ENCODE results near the gene NISCH.

NISCH gene

DNA sequence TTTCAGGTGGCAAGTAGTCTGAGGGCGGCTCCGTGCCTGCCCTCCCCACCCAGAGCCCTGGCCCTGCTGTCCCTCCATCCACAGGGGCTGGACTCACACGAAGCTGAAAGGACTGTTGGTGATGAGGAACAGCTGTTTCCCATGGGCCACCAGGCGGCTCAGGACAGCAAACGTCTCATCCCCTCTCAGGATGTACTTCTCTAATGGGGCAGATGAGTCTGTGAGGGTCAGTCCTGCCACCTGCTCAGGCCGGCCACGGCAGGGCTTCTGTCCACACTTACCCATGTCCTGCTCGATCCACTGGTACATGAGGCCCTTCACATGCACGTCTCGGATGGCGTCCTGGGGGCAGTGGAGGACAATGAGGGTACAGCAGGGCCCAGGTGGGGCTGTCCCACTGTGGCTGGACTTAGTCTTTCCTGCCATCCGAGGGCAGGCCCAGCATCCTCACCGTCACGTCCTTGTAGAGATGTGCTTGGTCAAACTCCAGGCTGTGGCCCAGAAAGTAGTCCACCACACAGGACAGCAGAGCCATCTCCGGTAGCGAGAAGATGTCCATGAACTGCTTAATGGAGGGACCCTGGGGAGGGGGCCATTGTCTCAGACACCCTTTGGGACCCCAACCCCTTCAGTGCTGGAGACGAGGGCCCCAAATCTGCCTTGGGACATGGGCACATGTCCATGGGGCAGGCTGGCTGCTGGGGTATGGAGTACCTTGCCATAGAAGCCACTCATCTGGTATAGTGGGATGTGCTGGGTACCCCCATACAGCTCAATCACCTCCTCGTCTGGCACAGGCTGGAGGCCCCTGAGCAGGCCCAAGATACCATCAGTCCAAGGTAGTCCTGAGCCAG, 72.6 kb downstream of the NISCH start:
- DNase-seq (ENCODE audit: low read depth), result no peak

DNA sequence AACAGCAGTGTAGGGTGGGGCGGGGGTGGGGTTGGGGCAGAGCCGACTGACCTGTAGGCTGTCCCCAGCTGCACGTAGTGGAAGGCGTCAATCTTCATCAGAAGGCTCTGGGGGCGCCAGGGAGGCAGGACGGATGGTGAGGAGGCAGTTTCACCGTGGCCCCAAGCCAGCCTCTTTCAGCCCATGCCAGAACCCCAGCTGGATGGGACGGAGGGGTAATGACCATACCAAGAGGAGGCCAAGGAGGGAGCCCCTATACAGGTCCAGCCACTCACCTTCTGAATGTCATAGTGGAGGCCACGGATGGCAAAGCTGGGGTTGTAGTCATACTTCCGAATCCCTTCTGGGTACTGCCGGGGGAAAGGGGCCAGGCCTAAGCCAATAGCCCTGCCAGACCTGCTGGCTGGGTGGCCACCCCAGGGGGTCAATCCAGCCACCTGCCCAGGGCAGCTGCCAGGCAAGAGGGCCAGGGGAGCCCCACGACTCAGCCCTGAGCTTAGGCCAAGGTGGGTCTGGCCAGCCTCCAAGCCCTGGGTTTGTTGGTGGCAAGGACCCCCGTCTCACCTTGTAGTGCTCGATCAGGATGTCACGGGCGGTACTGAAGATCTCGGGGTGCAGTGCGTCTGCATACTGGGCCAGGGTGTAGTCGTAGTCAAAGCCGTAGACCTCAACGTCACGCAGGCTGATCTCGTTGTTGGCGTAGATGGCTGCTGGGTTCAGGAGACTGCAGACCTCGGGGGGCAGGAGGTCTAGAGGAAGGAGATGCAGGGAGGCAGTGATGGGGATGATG, 73.4 kb downstream of the NISCH start:
- DNase-seq (ENCODE audit: low read depth), result no peak

DNA sequence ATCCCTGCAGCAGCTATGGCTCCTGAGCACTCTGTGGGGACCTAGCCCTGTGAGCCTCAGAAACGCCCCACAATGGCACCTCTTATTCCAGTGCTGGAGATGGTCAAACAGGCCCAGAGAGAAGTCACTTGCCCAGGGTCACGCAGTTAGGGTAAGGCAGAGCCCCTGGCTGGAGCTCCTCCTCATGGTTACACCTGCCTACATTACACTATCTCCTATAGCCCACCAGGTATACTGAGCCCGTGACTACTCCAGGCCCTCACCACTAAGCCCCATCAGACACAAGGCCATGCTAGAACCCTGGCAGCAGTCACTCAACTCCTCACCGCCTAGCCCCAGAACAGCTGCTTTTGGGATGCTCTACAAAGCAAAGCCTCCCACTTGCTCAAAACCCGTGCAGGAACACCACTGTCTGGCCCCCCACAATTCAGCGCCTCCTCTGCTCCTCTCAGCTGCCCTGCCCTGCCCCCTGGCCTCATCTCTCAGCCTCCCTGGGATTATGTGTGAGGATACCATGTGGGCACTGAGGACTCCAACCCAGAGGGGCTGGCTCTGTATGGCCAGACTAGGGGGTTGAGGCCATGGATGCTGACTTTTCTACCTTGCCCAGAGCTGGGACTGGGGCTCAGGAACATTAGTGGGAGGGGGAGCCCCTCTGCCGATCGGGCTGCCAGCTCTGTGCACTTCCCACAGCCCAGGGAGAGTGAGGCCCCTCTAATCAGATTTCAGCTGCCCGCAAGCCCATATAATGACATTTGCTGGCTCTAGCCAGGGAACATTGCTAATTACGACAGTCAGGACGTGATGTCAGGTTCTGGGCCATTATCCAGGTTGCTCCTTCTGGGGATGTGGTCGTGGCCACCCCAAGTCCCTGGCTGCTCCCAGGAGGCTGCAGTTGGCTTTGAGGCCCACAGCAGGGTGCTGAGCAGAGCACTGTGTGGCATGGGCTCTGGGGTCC, 74.3 kb downstream of the NISCH start:
- no peak for DNase-seq (ENCODE audit: low read depth)

DNA sequence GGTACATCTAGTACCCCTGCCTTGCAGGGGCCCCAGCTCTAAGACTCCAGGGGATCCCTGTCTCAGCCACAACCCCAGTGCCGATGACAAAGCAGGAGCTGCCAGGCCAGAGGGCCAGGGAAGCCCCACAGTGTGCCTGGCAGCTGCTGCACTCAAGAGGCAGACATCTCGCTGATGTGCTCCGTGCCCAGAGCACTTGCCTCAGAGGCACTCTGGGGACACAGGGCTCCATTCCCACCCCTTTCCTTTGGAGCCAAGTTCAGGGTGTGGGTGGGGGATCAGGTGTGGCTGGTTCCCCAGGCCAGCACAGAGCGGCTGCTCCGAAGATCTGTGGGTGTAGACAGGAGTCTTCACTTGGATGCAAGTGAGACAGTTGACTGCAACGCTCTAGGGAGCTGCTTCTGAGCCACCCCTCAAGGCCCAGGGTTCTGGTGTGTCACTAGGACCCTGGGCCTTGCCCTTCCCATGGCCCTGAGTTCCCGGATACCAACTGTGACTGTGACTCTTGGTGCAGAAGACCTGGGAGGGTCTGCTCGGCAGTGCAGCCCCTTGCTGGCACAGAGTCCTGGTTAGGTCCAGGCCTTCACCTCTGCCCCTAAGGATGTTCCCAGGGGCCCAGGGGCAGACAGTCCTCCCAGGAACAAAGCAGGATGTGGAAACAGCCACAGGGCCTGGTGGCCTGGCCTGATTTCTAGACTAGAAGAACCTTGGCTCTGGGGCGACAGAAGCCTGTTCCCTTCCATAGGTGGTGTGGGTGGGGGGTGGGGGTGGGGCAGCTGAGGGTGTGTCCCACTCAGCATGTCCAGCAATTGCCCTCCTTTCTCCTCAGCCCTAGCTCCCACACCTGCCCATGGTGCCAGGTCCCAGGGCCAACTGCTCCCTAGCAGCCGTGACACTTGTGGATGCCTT, 75.8 kb downstream of the NISCH start:
- DNase-seq (ENCODE audit: low read depth), result no peak

DNA sequence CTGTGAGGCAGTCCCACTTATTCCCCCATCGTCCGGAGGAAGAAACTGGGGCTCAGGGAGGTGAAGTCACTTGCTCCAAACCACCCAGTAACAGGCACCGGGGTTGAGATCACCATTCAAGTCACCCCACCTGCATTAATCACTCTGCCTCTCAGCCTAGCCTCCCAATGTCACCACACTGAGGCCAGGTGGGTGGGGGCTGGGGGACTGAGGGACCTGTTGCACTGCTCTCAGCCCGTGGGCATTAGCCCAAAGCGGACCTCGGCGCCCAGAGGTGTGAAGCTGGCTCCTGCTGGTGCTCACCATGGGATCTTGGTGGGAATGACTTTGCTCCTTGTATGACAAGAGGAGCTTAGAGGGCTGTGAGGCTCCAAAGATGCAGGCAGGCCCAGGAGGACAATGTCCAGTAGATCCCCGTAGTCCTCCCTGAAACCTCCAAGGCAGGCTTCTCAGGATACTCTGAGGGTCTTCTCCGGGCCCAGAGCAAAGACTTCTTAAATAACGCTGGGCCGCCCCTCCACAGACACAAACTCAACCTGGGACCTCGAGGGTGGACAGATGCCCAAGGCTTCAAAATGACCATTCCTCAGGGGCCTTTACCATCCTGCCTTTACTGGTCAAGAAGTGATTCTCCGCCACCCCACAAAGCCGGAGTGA, 76.6 kb downstream of the NISCH start:
- DNase-seq (ENCODE audit: low read depth), result no peak

DNA sequence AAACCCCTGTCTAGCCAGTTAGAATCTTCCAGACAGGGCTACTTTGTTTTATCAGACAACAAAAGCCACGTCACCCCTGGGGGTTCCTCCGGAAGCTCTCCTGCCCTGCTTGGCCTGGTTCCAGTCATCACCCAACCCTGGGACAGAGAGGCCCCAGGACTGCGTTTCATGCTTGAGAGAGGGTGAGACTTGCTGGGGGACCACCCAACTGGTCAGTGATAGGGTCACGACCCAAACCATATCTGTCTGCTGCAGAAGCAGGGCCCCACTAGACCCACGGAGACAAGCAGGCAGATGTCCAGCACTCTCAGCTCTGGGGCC, 77.1 kb downstream of the NISCH start:
- no peak for DNase-seq (ENCODE audit: low read depth)

DNA sequence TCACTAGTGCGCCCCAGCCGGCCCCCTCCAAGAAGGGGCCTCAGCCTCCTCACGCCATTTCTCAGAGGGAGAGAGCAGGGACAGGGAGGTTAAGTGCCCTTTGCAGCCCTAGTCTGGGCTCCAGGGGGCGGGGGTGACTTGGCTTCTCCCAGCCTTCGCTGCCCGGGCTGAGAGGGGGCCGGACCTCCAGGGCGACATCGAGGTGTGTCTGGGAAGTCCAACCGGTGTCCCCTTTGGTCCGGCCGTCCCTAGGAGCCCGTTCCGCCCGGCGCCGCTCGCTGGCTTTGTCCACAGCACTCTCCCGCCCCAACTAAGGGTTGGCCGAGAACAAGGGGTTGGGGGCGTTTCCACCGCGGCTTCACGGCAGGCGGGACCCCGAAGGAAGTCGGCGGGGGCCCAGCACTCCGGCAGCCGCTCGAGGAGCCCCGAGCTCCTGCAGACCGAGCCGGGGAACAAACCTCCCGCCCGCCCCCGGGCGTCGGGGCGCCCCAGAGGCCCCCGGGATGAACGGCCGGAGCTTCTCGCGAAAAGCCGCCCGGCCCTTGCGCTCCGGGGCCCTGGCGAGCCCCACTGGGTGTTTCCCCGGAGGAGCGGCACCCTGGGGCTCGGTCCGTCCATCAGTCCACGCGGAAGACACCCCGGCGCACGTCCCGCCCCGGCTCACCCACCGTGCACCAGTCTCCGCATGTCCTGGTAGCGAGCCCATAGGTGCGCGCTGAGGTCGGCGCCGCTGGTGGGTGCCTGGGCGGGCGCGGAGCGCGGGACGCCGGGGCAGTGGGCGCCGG, 77.6 kb downstream of the NISCH start:
- no peak for DNase-seq (ENCODE audit: low read depth)

DNA sequence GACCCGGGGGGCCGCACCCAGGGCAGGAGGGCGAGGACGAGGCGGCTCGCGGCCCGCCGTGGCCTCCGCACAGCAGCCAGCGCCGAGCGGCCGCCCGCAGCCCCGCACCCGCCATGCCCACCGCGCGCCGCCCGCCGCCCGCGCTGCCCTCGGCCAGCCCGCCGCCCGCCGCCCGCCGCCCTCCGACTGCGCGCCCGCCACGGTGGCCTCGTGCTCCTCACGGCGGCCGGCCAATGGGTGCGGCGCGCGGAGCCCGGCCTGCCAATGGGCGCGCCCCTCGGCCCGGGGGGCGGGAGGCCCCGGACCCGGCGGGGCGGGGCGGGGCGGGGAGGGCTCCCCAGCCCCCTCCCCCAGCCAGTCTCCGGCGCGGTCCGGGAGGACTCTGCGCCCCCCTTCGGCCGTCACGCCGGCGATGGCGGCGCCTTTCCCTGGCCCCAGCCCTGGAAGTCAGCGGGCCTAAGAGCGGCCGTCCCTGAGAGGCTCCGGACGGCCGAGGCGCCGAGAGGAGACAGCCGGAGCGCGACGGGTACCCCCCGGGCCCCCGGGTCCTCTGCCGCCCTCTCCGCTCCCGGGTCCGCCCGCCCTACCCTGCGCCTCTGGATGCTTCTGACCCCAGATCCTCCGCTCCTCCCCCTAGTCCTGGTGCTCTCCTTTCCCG, 78.3 kb downstream of the NISCH start, which contains the start of gene NT5DC2:
Gene NT5DC2, minus strand, starts transcription at position 235 of the 658 bp plus-strand sequence. Its CDS starts 120 bp downstream, at position 115.
- peak; percentile 60 for DNase-seq (ENCODE audit: low read depth)

DNA sequence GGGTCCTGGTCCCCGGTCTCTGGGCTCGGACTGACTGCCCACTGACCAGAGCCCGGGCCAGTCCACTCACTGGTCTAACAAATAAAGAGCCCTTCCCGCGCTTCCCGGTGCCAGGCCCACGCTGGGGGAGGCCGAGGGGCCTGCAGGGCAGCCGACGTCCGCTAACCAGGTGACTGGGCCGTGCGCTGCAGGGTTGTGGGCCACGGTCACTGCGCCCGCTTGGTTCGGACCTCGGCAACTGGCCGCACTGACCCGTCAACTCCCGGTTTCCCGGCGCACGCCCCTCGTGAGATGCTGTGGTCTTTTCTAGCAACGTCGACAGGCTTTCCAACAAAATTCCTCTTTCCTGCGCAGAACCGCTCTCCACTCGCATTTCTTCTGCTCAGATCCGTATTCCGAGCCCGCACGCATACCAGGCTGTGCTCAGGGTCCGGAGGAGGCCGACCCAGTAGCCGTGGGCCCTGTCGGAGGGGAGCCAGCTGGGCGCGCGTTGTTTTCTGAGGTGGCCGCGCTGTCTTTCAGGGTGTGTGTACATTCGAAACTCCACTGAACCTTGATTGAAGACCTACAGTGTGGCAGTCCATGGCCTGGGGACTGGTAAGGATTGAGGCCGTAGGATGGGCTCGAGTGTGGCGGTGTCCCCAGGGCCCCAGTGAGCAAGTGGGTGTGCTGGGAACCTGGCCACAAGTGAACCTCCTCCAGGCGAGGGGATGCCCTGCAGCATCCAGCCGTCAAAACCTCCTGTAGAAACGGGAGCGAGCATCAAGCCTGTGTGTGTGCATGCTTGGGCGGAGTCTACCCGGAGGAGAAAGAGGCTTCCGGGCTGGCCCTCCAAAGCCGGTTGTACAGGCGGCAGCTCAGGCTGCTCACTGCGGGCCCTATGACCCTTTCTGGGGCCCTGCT, 79.1 kb downstream of the NISCH start:
- no peak for DNase-seq (ENCODE audit: low read depth)

DNA sequence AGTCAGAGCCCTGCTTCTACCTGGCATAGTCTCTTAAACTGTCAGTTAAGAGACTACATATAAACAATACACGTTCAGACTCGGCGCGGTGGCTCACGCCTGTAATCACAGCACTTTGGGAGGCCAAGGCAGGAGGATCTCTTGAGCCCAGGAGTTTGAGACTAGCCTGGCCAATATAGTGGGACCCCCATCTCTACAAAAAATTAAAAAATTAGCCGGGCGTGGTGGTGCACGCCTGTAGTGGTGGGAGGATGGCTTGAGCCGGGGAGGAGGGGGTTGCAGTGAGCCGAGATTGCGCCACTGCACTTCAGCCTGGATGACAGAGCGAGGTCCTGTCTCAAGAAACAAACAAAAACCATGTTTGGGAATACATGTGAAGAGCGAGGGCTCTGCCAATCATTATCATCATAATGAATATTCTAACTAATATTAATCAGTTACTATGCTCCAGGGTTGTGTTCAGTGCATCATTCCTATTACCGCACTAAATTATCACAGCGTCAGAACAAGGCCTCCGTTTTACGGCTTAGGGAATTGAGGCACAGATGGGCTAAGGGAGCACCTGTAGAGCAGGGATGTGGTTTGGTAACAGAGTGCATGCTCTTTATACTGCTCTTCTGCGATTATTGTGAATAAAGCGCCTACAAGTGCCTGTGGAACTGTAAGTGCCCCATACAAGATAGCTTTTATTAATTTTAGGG, 80.2 kb downstream of the NISCH start:
- DNase-seq (ENCODE audit: low read depth), result no peak

DNA sequence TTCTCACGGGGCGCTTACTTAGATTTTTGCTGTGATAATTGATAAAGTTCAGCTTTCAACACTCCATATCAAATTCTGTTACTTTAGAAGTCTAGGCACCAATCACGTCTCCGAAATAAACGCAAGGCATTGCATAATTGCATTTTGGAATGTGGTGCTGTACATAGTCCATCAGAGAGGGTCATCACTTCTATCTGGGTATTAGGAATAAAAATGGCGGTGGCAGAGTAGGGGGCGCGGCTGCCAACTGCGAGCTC, 80.6 kb downstream of the NISCH start:
- no peak for DNase-seq (ENCODE audit: low read depth)

DNA sequence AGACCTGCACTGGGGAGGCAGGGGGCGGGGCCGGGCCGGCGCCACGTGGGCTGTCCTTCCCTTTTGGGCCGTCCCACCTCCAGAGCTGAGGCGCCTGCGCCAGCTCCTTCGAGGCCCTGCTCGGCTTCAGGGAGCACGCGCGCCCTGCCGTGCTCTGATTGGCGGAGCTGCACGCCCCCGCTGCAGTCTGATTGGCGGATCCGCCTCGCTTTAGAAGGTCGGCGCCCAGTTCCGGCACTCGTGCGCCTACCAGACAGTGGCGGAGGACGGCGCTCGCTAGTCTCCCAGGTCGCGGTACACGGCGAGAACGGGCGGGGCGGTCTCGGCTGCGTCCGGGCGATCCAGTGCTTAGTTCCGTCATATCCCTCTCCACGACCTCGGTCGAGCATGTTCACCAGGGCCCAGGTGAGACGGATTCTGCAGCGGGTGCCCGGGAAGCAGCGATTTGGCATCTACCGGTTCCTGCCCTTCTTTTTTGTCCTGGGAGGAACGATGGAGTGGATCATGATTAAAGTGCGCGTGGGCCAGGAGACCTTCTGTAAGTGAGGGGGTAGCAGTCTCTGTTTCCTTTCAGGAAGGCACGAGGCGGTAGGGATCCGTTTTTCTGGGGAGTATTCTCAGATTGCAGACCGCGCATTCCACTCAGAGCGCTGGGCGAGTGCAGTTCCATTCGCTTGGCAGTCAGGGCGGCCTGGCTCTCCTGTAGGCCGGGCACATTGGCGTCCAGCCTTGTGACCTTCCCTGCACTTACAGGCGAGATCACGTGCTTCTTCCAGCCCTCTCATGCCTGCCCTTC, 81.2 kb downstream of the NISCH start, which contains the start of gene UQCC5:
Gene UQCC5, plus strand, starts transcription at position 237 of the 796 bp plus-strand sequence. Its CDS starts 151 bp downstream, at position 388.
- DNase-seq (ENCODE audit: low read depth), result peak; percentile 98

DNA sequence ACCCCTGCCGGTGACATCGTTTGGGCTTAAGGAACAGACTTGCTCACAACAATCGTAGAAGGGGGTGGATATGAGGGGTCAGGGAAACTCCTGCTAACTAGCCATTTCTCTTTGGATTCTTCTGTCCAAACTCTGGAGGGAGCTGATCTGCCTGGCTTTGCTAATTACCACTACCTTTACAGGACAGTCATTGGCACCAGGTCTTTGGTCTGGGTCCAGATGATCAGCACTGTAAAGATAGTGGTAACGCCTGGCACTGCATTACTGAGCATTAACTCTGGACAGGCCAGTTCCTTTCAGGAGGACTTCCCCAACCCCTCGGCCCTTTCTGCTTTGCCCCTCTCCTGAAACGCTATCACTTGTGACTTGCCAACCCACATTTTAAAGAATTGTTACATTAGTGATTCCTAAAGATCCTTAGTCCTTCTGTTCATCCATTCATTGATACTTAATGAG, 81.8 kb downstream of the NISCH start:
- DNase-seq (ENCODE audit: low read depth), result no peak

DNA sequence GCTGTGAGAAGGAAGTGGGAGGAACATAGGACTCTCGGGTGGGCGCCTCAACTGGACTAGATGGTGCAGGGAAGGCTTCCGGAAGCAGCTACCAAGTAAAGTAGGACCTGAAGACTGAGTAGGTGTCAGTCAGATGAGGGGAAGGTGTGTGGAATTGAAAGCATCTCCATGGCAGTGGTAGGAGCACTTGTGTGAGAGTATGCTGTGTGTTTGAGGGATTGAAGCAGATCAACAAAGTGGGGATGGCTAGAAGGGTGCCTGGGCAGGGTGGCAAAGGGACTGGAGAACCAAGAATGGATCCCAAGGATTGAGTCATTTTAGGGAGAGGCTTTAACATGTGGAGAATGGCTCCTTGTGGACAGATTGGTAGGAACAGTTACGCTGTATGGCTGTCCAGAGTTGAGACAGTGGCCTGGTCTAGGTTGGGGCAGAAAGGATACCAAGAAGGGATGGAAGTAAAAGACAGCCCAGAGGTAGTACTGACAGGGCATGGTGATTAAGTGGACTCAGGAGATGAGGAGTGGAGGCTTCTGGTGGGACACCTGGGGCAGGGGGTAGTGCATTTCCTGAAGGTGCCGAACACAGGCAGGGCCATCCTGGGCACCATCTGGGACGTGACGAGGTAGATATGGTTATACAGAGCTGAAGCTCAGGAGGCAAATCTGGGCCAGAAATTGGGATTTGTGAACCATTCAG, 82.5 kb downstream of the NISCH start:
- DNase-seq (ENCODE audit: low read depth), result no peak

DNA sequence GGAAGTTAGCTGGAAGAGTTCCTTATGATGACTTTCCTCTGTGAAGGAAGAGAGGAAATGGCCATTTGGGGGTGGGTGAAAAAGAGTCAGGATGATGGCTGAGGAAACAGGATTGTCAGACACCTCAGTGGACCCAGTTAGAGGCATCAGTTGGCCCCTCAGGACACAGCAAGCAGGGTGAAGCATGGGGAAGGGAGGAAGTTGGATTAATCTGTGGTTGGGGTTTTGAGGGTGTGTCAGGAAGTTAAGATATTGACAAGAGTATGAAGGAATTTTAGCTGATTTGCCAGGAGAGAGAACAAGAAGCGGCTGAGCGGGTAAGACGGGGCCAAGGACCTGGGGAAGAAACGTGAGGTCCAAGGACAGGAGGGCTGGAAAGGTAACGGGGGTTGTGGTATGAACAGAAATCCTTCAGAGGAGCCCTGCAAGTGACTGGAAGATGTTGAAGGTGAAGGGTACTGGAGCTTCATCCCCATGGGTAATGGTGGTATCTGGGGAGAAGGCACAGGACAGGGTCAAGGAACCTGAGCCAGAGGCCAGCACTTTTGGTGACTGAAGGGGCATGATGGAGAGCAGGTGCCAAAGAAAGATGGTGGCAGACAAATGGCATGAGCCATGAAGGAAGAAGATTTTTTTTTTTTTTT, 83.7 kb downstream of the NISCH start:
- no peak for DNase-seq (ENCODE audit: low read depth)

DNA sequence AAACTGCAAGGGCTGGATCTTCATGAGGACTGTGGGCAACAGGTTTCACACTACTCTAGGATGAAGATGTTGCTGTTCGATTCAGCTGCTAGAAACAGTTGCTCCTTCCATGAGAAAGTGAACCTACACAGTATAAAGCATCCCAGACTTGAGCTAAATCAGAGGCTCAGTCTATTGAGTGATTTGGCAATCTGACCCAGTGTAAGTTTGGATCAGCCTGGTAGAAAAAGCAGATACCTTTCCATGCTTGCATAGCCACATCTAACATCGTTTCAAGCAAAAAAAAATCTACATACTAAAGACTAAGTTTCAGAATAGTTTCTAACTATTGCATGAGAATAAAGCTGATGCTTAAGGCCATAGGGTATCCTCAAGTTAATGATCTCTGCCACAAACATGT, 85.6 kb downstream of the NISCH start:
- no peak for DNase-seq (ENCODE audit: low read depth)

Measured in activated T-cell treated with anti-CD3 and anti-CD28 coated beads for 24 hours (primary cell).